ENCODE measurements around the gene OR51B4. TPM values are rescaled to one million over a fixed set of nuclear protein-coding genes. Genes with fewer than 3 reads are reported as not detected.

OR51B4 gene
- total RNA-seq, 1 donor: 0.18 TPM

Other genes starting within 250 kb of the OR51B4 start
- not detected in 2 replicates for gene OR52E2, start 242.3 kb downstream of the OR51B4 start, total RNA-seq (ENCODE audit: low replicate concordance)
- not detected in 2 replicates for gene OR52E1, start 232.4 kb downstream of the OR51B4 start, total RNA-seq (ENCODE audit: low replicate concordance)
- not detected in 2 replicates for gene OR52A5, start 163.6 kb downstream of the OR51B4 start, total RNA-seq (ENCODE audit: low replicate concordance)
- not detected in 2 replicates for gene OR52A1, start 147.2 kb downstream of the OR51B4 start, total RNA-seq (ENCODE audit: low replicate concordance)
- gene OR51V1, start 101.3 kb downstream of the OR51B4 start, total RNA-seq (ENCODE audit: low replicate concordance): not detected in 2 replicates
- not detected in 2 replicates for gene HBB, start 74.9 kb downstream of the OR51B4 start, total RNA-seq (ENCODE audit: low replicate concordance)
- gene HBD, start 67.5 kb downstream of the OR51B4 start, total RNA-seq (ENCODE audit: low replicate concordance): 4.8 TPM in 1 of 2 replicates, not detected in the other
- gene HBG1, start 52.1 kb downstream of the OR51B4 start, total RNA-seq (ENCODE audit: low replicate concordance): not detected in 2 replicates
- gene HBG2, start 47.2 kb downstream of the OR51B4 start, total RNA-seq (ENCODE audit: low replicate concordance): not detected in 2 replicates
- not detected in 2 replicates for gene HBE1, start 32.0 kb downstream of the OR51B4 start, total RNA-seq (ENCODE audit: low replicate concordance)
- not detected in 2 replicates for gene OR51B2, start 22.4 kb upstream of the OR51B4 start, total RNA-seq (ENCODE audit: low replicate concordance)
- gene OR51B5, start 41.6 kb upstream of the OR51B4 start, total RNA-seq (ENCODE audit: low replicate concordance): not detected in 2 replicates
- gene OR51B6, start 49.6 kb upstream of the OR51B4 start, total RNA-seq (ENCODE audit: low replicate concordance): not detected in 2 replicates
- gene OR51M1, start 81.9 kb upstream of the OR51B4 start, total RNA-seq (ENCODE audit: low replicate concordance): under 0.01 TPM in 1 of 2 replicates, not detected in the other
- gene OR51Q1, start 120.2 kb upstream of the OR51B4 start, total RNA-seq (ENCODE audit: low replicate concordance): not detected in 2 replicates
- 0.09 TPM in 1 of 2 replicates, not detected in the other for gene OR51I1, start 139.6 kb upstream of the OR51B4 start, total RNA-seq (ENCODE audit: low replicate concordance)
- gene OR51I2, start 147.4 kb upstream of the OR51B4 start, total RNA-seq (ENCODE audit: low replicate concordance): not detected in 2 replicates
- gene OR52D1, start 186.7 kb upstream of the OR51B4 start, total RNA-seq (ENCODE audit: low replicate concordance): not detected in 2 replicates
- 0.09 TPM in 1 of 2 replicates, not detected in the other for gene UBQLN3, start 208.0 kb upstream of the OR51B4 start, total RNA-seq (ENCODE audit: low replicate concordance)
- gene UBQLNL, start 214.8 kb upstream of the OR51B4 start, total RNA-seq (ENCODE audit: low replicate concordance): 0.36 and 0.41 TPM in 2 replicates
- 0.41 and 0.81 TPM in 2 replicates for gene OR52H1, start 246.6 kb upstream of the OR51B4 start, total RNA-seq (ENCODE audit: low replicate concordance)

All from fibroblast of the aortic adventitia (primary cell).